ENCODE data around the gene TSPEAR. TPM values are rescaled to one million over a fixed set of nuclear protein-coding genes. Genes with fewer than 3 reads are reported as not detected.

TSPEAR gene
- total and polyA plus RNA-seq, 2 donors (not counting 1 experiment from before 2014, with no cell fraction given) = not detected

DNA sequence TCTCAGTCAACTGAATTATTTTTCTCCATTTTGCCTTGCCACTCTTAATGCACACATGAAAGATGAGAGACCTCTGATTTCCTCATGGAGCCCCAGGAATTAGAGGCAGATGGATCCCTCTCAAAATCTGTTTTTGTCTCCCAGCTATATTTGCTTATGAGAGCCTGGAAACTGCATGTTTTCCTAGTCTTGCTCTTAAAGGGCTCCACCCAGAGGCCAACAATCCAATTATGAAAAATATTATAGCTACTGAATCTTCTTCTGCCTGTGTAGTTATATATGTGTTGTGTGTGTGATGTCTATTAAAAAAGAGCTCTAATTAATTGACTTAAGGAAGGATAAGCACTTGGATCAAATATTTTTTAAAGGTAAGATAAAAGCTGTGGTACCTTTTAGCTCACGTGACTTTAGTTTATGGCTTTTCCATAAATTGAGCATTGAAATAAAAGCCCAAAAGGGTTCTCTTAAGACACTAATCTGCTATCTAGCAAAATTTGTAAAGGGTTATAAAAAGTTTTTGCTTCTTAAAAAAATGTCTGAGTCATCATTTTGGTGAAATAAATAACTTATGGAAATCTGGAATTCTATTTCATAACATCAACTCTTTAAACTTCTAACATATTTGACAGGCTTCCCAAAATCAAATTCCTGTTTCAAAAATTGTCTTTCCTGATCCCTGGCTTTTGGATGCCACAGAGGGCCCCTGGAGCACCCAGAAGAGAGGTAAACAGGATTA, 31.2 kb upstream of the TSPEAR start:
- no peaks in the 10 kb centered on the region for H3K79me2 ChIP-seq (ENCODE audit: control insufficient read depth, insufficient read depth, low read length)
- no peaks in the 10 kb centered on the region for H4K20me1 ChIP-seq (ENCODE audit: control insufficient read depth, insufficient read depth, low read length, poor library complexity, severe bottlenecking)
- Mint-ChIP-seq H3K4me1 (no peaks in the 10 kb centered on the region), H3K4me3 (no peak overlapping the region), H3K9me3 (ENCODE audit: insufficient read depth) (no peaks in the 10 kb centered on the region), H3K27me3 (peaks cover 12% of the 10 kb centered on the region), H3K27ac (no peak overlapping the region)
- intact Hi-C loops (cut with micrococcal nuclease) = no loop called here
- peaks cover 0 to 4% (median 0%) of the 10 kb centered on the region in 4 experiments for H3K27me3 ChIP-seq (replicated peaks in 1 of 4; ENCODE audit: control extremely low read depth in 1 of 4, control insufficient read depth in 3 of 4, insufficient read depth in 4 of 4, low read length in 3 of 4)
- CTCF ChIA-PET = interaction anchor here (1.0 to 1.2 kb wide), 2 partner anchors 12 to 232 kb away, joined by 4 to 7 read pairs; no protein-coding TSS in a partner anchor
- H3K4me2 ChIP-seq (replicated peaks; ENCODE audit: low read depth, low read length, poor library complexity, severe bottlenecking) = no peak overlapping the region
- H3K36me3 ChIP-seq (replicated peaks in 1 of 2; ENCODE audit: control extremely low read depth in 1 of 2, control insufficient read depth in 1 of 2, extremely low read depth in 1 of 2, insufficient read depth in 2 of 2, low read length in 1 of 2) = no peaks in the 10 kb centered on the region
- DNase-seq (no peak), ATAC-seq (ENCODE audit: low read depth) (no peak)
- H2AFZ ChIP-seq (ENCODE audit: insufficient read depth, low read depth, low read length, poor library complexity, severe bottlenecking) = no peak overlapping the region
- H3K4me1 ChIP-seq (ENCODE audit: control insufficient read depth in 2 of 2, insufficient read depth in 2 of 2, low read length in 2 of 2) = no peaks in the 10 kb centered on the region
- no peak overlapping the region for H3K4me3 ChIP-seq (ENCODE audit: control extremely low read depth in 1 of 5, extremely low read depth in 1 of 5, insufficient read depth in 1 of 5, low read depth in 2 of 5, low read length in 4 of 5)
- POLR2A ChIA-PET = no interaction called here
- H3K9ac ChIP-seq (ENCODE audit: low read length) = no peak overlapping the region
- H3K9me3 ChIP-seq (ENCODE audit: control extremely low read depth in 1 of 3, control insufficient read depth in 2 of 3, insufficient read depth in 1 of 3, low read length in 2 of 3) = peaks cover 5 to 24% (median 17%) of the 10 kb centered on the region in 3 donors
- WGBS (ENCODE audit: insufficient coverage) = no CpG with 5 or more reads among the region's 1 CpG
- no peak overlapping the region for H3K27ac ChIP-seq (ENCODE audit: low read length in 2 of 2)
- TF ChIP-seq, protein P1, sequence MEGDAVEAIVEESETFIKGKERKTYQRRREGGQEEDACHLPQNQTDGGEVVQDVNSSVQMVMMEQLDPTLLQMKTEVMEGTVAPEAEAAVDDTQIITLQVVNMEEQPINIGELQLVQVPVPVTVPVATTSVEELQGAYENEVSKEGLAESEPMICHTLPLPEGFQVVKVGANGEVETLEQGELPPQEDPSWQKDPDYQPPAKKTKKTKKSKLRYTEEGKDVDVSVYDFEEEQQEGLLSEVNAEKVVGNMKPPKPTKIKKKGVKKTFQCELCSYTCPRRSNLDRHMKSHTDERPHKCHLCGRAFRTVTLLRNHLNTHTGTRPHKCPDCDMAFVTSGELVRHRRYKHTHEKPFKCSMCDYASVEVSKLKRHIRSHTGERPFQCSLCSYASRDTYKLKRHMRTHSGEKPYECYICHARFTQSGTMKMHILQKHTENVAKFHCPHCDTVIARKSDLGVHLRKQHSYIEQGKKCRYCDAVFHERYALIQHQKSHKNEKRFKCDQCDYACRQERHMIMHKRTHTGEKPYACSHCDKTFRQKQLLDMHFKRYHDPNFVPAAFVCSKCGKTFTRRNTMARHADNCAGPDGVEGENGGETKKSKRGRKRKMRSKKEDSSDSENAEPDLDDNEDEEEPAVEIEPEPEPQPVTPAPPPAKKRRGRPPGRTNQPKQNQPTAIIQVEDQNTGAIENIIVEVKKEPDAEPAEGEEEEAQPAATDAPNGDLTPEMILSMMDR (IDR thresholded peaks at IDR 0.05) = no peak
- no peak for TF ChIP-seq EZH2 (IDR thresholded peaks at IDR 0.05; ENCODE audit: borderline replicate concordance, insufficient read depth, low read depth, low read length, poor library complexity, severe bottlenecking)

DNA sequence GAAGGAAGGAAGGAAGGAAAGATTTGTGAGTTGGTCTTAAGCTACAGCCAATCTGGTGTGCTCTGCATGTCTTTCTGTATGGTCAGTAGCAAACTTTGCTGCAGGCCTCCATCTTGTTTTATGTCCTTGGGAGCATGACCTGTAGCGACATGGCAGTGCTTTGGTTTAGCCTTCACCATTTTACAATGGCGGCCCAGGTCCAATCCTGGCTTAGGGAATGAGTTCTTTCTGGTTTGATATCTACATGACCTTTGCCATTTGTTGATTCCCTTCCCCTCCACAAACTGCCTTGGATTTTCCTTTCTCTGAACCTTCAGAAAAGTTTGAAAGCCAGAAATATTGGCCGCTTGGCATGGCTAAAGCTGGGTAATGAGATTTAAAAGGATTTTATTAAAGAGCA, 30.5 kb upstream of the TSPEAR start:
- Histone ChIP-seq H3K9ac (ENCODE audit: low read length) (no peak overlapping the region), H3K4me1 (ENCODE audit: control insufficient read depth in 2 of 2, insufficient read depth in 2 of 2, low read length in 2 of 2) (no peaks in the 10 kb centered on the region), H2AFZ (ENCODE audit: insufficient read depth, low read depth, low read length, poor library complexity, severe bottlenecking) (no peak overlapping the region), H3K27me3 (replicated peaks in 1 of 4; ENCODE audit: control extremely low read depth in 1 of 4, control insufficient read depth in 3 of 4, insufficient read depth in 4 of 4, low read length in 3 of 4) (peaks cover 0 to 4% (median 0%) of the 10 kb centered on the region in 4 experiments), H3K9me3 (ENCODE audit: control extremely low read depth in 1 of 3, control insufficient read depth in 2 of 3, insufficient read depth in 1 of 3, low read length in 2 of 3) (peaks cover 5 to 31% (median 22%) of the 10 kb centered on the region in 3 donors), H4K20me1 (ENCODE audit: control insufficient read depth, insufficient read depth, low read length, poor library complexity, severe bottlenecking) (no peaks in the 10 kb centered on the region), H3K36me3 (replicated peaks in 1 of 2; ENCODE audit: control extremely low read depth in 1 of 2, control insufficient read depth in 1 of 2, extremely low read depth in 1 of 2, insufficient read depth in 2 of 2, low read length in 1 of 2) (no peaks in the 10 kb centered on the region), H3K27ac (ENCODE audit: low read length in 2 of 2) (no peak overlapping the region), H3K4me3 (ENCODE audit: control extremely low read depth in 1 of 5, extremely low read depth in 1 of 5, insufficient read depth in 1 of 5, low read depth in 2 of 5, low read length in 4 of 5) (no peak overlapping the region), H3K79me2 (ENCODE audit: control insufficient read depth, insufficient read depth, low read length) (no peaks in the 10 kb centered on the region), H3K4me2 (replicated peaks; ENCODE audit: low read depth, low read length, poor library complexity, severe bottlenecking) (no peak overlapping the region)
- no peaks in the 10 kb centered on the region for H3K9me3 Mint-ChIP-seq (ENCODE audit: insufficient read depth)
- H3K27ac Mint-ChIP-seq = no peak overlapping the region
- 100% methylated on average over 1 of the region's 3 CpGs for WGBS (ENCODE audit: insufficient coverage)
- no peaks in the 10 kb centered on the region for H3K4me1 Mint-ChIP-seq
- intact Hi-C loops (cut with micrococcal nuclease) = no loop called here
- ChIA-PET POLR2A (no interaction called here), CTCF (interaction anchor here (1.0 to 1.2 kb wide), 2 partner anchors 12 to 231 kb away, joined by 4 to 7 read pairs; no protein-coding TSS in a partner anchor)
- no peak for TF ChIP-seq EZH2 (IDR thresholded peaks at IDR 0.05; ENCODE audit: borderline replicate concordance, insufficient read depth, low read depth, low read length, poor library complexity, severe bottlenecking)
- TF ChIP-seq, protein P1 (IDR thresholded peaks at IDR 0.05) = no peak
- no peak for DNase-seq
- no peak for ATAC-seq (ENCODE audit: low read depth)
- peaks cover 12% of the 10 kb centered on the region for H3K27me3 Mint-ChIP-seq
- no peak overlapping the region for H3K4me3 Mint-ChIP-seq

Measured in B cell (primary cell).